GM18858 (cell line): ENCODE data around the gene POR.
"Not testable (repeated sequence)": the region's sequence is repeated elsewhere in the genome, so short reads cannot be mapped to it uniquely, and the experiment has no call there.

Source experiments
- ATAC-seq: cut with Tn5 transposase; IDR thresholded peaks from one replicate; pipeline ENCODE4 v1.9.1; 2021; ENCODE audit not compliant: unreplicated experiment

Gene POR

DNA sequence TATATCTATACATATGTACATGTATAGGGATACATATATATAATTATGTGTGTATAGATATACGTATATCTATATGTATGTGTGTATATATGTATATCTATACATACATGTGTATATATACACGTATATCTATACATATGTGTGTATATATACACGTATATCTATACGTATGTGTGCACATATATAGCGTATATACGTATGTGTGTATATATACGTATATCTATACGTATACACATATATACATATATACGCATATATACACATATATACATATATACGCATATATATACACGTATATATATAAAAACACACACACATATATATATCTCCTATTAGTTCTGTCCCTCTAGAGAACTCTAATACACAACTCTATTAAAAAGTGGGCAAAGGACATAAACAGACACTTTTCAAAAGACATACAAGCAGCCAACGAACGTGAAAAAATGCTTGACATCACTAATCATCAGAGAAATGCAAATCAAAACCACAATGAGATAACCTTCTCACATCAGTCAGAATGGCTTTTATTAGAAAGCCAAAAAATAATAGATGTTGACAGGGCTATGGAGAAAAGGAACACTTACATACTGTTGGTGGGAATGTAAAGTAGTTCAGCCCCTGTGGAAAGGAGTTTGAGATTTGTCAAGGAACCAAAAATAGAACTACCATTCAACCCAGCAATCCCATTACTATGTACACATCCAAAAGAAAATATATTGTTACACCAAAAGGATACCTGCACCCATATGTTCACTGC is 101.4 kb downstream of the POR start:
- no peak for ATAC-seq

DNA sequence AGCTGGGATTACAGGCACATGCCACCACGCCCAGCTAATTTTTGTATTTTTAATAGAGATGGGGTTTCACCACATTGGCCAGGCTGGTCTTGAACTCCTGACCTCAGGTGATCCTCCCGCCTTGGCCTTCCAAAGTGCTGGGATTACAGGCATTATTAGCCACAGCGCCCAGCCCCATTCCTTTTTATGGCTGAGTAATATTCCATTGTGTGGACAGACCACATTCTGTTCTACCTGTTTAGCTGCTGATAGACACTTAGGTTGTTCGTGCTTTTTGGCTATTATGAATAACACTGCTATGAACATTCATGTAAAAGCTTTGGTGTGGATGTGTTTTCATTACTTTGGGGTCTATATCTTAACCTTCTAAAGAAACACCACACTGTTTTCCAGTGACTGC is 103.6 kb downstream of the POR start:
- ATAC-seq = not testable (repeated sequence)

DNA sequence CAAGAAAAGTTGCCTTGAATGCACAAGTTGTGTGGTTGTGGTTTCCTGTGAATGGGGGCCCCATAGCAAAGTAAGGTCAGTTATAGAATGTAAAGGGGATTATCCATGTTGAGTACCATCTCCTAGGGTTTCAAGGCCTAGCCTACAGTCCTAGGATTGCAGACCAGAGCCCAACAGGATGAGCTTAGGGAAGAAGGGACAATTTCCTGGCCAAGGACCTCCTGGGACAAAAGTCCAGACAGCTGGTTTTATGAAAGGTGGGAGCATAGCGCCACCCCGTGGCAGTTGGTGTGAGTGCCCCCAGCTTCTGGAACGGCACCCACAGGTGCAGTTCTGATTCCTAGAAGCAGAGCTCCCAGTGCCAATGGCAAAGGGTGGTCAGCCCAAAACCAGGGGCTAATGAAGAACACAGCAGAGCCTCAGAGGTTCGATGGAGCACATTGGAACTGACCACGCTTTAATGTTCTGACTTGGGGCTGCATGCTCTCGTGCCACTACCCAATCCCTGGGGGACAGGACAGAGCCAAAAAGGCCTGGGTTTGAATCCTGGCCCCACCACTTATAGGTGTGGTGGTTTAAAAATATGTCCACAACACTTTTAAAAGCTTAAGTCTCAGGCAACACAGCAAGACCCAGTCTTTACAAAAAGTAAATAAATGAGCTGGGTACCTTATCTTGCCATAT is 105.2 kb downstream of the POR start:
- no peak for ATAC-seq

DNA sequence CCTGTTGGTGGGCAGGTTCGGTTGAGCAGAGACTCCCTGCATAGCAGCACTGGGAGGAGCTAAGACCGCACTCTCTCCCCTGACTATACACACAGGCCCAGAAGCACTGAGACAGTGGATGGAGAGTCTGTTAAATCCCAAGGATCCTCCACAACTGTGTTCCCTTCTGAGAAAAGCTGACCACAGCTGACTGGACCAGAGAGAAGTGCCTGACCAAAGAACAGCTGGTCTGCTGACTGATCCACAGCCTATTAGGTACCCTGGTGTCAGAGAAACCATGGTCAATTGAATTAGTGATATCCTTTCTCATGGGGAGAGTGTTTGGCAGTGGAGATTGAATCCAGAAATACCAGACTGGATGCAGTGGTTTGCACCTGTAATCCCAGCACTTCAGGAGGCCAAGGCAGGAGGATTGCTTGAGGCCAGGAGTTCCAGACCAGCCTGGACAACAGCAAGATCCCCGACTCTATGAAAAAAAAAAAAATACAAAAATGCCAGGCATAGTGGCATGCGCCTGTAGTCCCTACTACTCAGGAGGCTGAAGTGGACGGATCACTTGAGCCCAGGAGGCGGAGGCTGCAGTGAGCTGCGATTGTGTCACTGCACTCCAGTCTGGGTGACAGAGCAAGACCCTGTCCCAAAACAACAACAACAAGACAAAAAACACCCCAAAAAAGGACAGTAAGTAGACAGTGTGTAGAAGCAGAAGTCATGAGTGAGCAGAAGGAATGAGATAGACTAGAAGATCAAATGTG is 107.2 kb downstream of the POR start:
- no peak for ATAC-seq

GRCh38 chr7:76023002-76023401 is 108.0 kb downstream of the POR start:
- no peak for ATAC-seq

DNA sequence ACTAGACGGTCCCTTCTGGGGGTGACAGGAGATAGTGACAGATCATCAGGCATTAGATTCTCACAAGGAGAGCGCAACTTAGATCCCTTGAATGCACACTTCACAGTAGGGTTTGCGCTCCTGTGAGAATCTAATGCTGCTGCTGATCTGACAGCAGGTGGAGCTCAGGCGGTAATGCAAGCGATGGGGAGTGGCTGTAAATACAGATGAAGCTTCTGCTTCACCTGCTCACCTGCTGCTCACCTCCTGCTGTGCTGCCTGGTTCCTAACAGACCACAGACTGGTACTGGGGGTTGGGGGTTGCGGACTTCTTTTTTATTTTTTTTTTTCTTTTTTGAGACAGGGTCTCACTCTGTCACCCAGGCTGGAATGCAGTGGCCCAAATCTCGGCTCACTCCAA is 114.7 kb downstream of the POR start:
- not testable (repeated sequence) for ATAC-seq

GRCh38 chr7:76031964-76032363 is 117.0 kb downstream of the POR start:
- ATAC-seq = no peak
